ENCODE measurements around the gene CTNNBIP1. TPM values are rescaled to one million over a fixed set of nuclear protein-coding genes. Genes with fewer than 3 reads are reported as not detected.

CTNNBIP1 gene
- total RNA-seq, 1 experiment from 2014 or later, result 31.3 TPM

DNA sequence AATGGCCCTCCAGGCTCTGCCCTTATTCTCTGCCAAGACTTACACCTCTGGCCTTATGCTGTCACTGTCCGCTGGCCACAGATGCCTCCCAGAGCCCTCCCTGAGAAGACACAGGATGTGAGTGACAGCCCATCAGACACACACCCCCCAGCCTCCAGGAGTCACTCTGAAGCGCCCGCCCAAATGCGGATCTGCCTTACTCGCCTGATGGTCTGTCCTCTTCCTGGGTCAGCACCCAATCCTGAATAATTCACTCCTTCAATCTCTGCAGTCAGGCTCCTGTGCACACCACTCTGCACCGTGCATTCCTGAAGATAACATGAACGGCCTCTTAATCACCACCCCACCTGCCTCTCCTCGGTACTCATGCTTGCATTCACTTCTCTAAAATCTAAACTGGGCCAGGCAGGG lies 101.0 kb downstream of the CTNNBIP1 start:
- RAD21 ChIA-PET (ENCODE audit: low non-redundant PET in 1 of 2, low total read pairs in 2 of 2, uncharacterized antibody in 2 of 2, unreplicated experiment in 2 of 2), result no interaction called here
- CTCF ChIA-PET, result no interaction called here
- POLR2A ChIA-PET, result no interaction called here

DNA sequence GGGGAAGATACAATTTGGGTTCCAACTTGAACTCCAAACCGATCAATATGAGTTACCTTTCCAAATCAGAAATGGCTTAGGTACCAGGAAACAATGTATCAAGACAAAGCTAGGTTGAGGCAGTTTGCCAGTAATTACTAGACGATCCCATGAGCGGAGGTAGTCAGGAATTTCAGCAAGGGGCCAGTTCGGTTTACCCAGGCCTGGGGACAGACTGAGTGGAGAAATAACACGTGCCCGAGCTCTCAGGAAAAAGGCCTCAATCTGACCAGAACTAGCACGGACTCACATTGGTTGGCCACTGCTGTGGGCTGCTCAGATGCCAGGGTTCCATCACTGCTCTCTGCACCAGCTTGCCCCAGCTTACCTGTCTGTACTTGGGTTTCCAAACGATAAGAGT lies 101.6 kb downstream of the CTNNBIP1 start:
- H3K36me3 ChIP-seq (ENCODE audit: control insufficient read depth in 1 of 2, insufficient read depth in 2 of 2, low read length in 2 of 2), result no peaks in the 10 kb centered on the region
- no peak overlapping the region for H3K4me3 ChIP-seq (replicated peaks in 1 of 2; ENCODE audit: low read depth in 1 of 2, low read length in 2 of 2)
- no peak overlapping the region for H2AFZ ChIP-seq (ENCODE audit: low read depth, low read length, poor library complexity, severe bottlenecking)
- no TSS peak for BruUV-seq (replicated peaks)
- DNase-seq (ENCODE audit: low read depth, low spot score) (no peak), ATAC-seq (no peak)
- intact Hi-C loops (cut with micrococcal nuclease), result no loop called here
- CTCF ChIA-PET, result interaction anchor here (0.8 kb wide), 1 partner anchor 11 kb away, joined by 3 read pairs; no protein-coding TSS in a partner anchor
- H3K9me2 ChIP-seq (ENCODE audit: insufficient read depth), result no peaks in the 10 kb centered on the region
- H3K4me1 ChIP-seq (ENCODE audit: control insufficient read depth in 1 of 2, insufficient read depth in 2 of 2, low read length in 2 of 2), result peaks cover 4 to 5% of the 10 kb centered on the region in 2 experiments; a peak in 3 of 4 replicates
- H3K9me3 ChIP-seq (ENCODE audit: control insufficient read depth in 1 of 2, insufficient read depth in 1 of 2, low read depth in 1 of 2, low read length in 2 of 2), result no peaks in the 10 kb centered on the region
- no peaks in the 10 kb centered on the region; the same call in 1 of the 2 replicates for H4K20me1 ChIP-seq (ENCODE audit: insufficient read depth)
- RAD21 ChIA-PET (ENCODE audit: low non-redundant PET in 1 of 2, low total read pairs in 2 of 2, uncharacterized antibody in 2 of 2, unreplicated experiment in 2 of 2), result no interaction called here
- H3K4me2 ChIP-seq (ENCODE audit: low read length), result no peak overlapping the region
- H3K79me2 ChIP-seq (ENCODE audit: insufficient read depth, low read length), result peaks cover 88% of the 10 kb centered on the region
- H3K27me3 ChIP-seq (ENCODE audit: insufficient read depth, low read length), result no peaks in the 10 kb centered on the region
- POLR2A ChIA-PET, result no interaction called here
- H3K27ac ChIP-seq (ENCODE audit: low read depth, low read length), result no peak overlapping the region
- no peak overlapping the region for H3K9ac ChIP-seq (ENCODE audit: low read length)
- no peak for TF ChIP-seq ELF1 (IDR thresholded peaks at IDR 0.05; ENCODE audit: borderline replicate concordance, low read depth)
- no peak for TF ChIP-seq FOSL1 (IDR thresholded peaks at IDR 0.05; ENCODE audit: low read depth)
- no peak for TF ChIP-seq EZH2 (IDR thresholded peaks at IDR 0.05)
- TF ChIP-seq EGR1 (IDR thresholded peaks at IDR 0.05; ENCODE audit: low read depth), result no peak
- TF ChIP-seq, protein P1, sequence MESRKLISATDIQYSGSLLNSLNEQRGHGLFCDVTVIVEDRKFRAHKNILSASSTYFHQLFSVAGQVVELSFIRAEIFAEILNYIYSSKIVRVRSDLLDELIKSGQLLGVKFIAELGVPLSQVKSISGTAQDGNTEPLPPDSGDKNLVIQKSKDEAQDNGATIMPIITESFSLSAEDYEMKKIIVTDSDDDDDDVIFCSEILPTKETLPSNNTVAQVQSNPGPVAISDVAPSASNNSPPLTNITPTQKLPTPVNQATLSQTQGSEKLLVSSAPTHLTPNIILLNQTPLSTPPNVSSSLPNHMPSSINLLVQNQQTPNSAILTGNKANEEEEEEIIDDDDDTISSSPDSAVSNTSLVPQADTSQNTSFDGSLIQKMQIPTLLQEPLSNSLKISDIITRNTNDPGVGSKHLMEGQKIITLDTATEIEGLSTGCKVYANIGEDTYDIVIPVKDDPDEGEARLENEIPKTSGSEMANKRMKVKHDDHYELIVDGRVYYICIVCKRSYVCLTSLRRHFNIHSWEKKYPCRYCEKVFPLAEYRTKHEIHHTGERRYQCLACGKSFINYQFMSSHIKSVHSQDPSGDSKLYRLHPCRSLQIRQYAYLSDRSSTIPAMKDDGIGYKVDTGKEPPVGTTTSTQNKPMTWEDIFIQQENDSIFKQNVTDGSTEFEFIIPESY (IDR thresholded peaks at IDR 0.05; ENCODE audit: extremely low read depth, insufficient replicate concordance, low read length), result no peak
- TF ChIP-seq SRF (IDR thresholded peaks at IDR 0.05; ENCODE audit: low read depth), result no peak
- TF ChIP-seq CBX3 (IDR thresholded peaks at IDR 0.05; ENCODE audit: low read depth), result no peak
- TF ChIP-seq, protein P2, sequence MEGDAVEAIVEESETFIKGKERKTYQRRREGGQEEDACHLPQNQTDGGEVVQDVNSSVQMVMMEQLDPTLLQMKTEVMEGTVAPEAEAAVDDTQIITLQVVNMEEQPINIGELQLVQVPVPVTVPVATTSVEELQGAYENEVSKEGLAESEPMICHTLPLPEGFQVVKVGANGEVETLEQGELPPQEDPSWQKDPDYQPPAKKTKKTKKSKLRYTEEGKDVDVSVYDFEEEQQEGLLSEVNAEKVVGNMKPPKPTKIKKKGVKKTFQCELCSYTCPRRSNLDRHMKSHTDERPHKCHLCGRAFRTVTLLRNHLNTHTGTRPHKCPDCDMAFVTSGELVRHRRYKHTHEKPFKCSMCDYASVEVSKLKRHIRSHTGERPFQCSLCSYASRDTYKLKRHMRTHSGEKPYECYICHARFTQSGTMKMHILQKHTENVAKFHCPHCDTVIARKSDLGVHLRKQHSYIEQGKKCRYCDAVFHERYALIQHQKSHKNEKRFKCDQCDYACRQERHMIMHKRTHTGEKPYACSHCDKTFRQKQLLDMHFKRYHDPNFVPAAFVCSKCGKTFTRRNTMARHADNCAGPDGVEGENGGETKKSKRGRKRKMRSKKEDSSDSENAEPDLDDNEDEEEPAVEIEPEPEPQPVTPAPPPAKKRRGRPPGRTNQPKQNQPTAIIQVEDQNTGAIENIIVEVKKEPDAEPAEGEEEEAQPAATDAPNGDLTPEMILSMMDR (IDR thresholded peaks at IDR 0.05 in 2 of 3, conservative IDR thresholded peaks at IDR 0.05 in 1 of 3; ENCODE audit: borderline replicate concordance in 1 of 3, insufficient read depth in 1 of 3, low read depth in 2 of 3, low read length in 2 of 3), result no peak

More for the DNA sequence above, 101.0 kb downstream of the CTNNBIP1 start:
- H3K4me2 ChIP-seq (ENCODE audit: low read length), result no peak overlapping the region
- no peak overlapping the region for H2AFZ ChIP-seq (ENCODE audit: low read depth, low read length, poor library complexity, severe bottlenecking)
- H3K4me1 ChIP-seq (ENCODE audit: control insufficient read depth in 1 of 2, insufficient read depth in 2 of 2, low read length in 2 of 2), result peaks cover 4 to 5% of the 10 kb centered on the region in 2 experiments; a peak in 3 of 4 replicates
- H3K9me3 ChIP-seq (ENCODE audit: control insufficient read depth in 1 of 2, insufficient read depth in 1 of 2, low read depth in 1 of 2, low read length in 2 of 2), result no peaks in the 10 kb centered on the region
- no peak overlapping the region for H3K9ac ChIP-seq (ENCODE audit: low read length)
- H3K79me2 ChIP-seq (ENCODE audit: insufficient read depth, low read length), result peaks cover 89% of the 10 kb centered on the region
- no peaks in the 10 kb centered on the region for H3K9me2 ChIP-seq (ENCODE audit: insufficient read depth)
- H3K27ac ChIP-seq (ENCODE audit: low read depth, low read length), result no peak overlapping the region
- DNase-seq (ENCODE audit: low read depth, low spot score) (no peak), ATAC-seq (no peak)
- intact Hi-C loops (cut with micrococcal nuclease), result no loop called here
- no peaks in the 10 kb centered on the region for H3K36me3 ChIP-seq (ENCODE audit: control insufficient read depth in 1 of 2, insufficient read depth in 2 of 2, low read length in 2 of 2)
- BruUV-seq (replicated peaks), result no TSS peak
- H3K27me3 ChIP-seq (ENCODE audit: insufficient read depth, low read length), result no peaks in the 10 kb centered on the region
- H3K4me3 ChIP-seq (replicated peaks in 1 of 2; ENCODE audit: low read depth in 1 of 2, low read length in 2 of 2), result no peak overlapping the region
- H4K20me1 ChIP-seq (ENCODE audit: insufficient read depth), result no peaks in the 10 kb centered on the region; the same call in 1 of the 2 replicates
- no peak for TF ChIP-seq POLR2AphosphoS5 (IDR thresholded peaks at IDR 0.05; ENCODE audit: low read depth, low read length)
- TF ChIP-seq, protein P3, sequence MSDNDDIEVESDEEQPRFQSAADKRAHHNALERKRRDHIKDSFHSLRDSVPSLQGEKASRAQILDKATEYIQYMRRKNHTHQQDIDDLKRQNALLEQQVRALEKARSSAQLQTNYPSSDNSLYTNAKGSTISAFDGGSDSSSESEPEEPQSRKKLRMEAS (IDR thresholded peaks at IDR 0.05), result no peak
- TF ChIP-seq POLR2A (IDR thresholded peaks at IDR 0.05; ENCODE audit: borderline replicate concordance, extremely low read depth, insufficient read depth, insufficient read length), result no peak
- no peak for TF ChIP-seq CEBPB (IDR thresholded peaks at IDR 0.05; ENCODE audit: low read depth)
- no peak for TF ChIP-seq ZFX (IDR thresholded peaks at IDR 0.05)
- TF ChIP-seq RAD21 (IDR thresholded peaks at IDR 0.05; ENCODE audit: low read depth), result no peak
- TF ChIP-seq YY1 (IDR thresholded peaks at IDR 0.05; ENCODE audit: extremely low read depth, insufficient replicate concordance, low read depth, low read length), result no peak
- TF ChIP-seq, protein P2 (IDR thresholded peaks at IDR 0.05 in 2 of 3, conservative IDR thresholded peaks at IDR 0.05 in 1 of 3; ENCODE audit: borderline replicate concordance in 1 of 3, insufficient read depth in 1 of 3, low read depth in 2 of 3, low read length in 2 of 3), result no peak
- TF ChIP-seq JUND (IDR thresholded peaks at IDR 0.05), result no peak

Measured in HCT116 (cell line).